ENCODE measurements around the gene MCEMP1.

MCEMP1 gene

DNA sequence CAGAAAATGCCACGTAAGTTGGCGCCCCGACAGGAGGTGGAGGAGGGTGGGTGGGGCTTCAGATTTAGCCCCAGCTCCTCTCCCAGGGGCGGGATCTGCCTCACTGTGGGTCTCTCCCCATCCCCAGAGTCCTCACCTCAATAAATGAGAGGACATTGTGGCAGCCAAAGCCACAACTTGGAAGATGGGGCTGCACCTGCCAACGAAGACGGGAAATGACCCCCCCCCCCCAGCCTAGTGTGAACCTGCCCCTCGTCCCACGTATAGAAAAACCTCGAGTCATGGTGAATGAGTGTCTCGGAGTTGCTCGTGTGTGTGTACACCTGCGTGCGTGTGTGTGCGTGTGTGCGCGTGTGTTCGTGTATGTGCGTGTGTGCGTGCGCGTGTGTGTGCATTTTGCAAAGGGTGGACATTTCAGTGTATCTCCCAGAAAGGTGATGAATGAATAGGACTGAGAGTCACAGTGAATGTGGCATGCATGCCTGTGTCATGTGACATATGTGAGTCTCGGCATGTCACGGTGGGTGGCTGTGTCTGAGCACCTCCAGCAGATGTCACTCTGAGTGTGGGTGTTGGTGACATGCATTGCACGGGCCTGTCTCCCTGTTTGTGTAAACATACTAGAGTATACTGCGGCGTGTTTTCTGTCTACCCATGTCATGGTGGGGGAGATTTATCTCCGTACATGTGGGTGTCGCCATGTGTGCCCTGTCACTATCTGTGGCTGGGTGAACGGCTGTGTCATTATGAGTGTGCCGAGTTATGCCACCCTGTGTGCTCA is 2.3 kb downstream of the MCEMP1 start:
- no peak for TF ChIP-seq POLR2AphosphoS5 (IDR thresholded peaks at IDR 0.05; ENCODE audit: low read depth, low read length)
- TF ChIP-seq PAX5 (IDR thresholded peaks at IDR 0.05; ENCODE audit: insufficient read depth, low read length, severe bottlenecking): peak; percentile 78
- TF ChIP-seq POU2F2 (IDR thresholded peaks at IDR 0.05; ENCODE audit: low read depth, low read length): peak; percentile 81
- TF ChIP-seq SPI1 (IDR thresholded peaks at IDR 0.05; ENCODE audit: low read depth, low read length): no peak
- no peak for TF ChIP-seq TAF1 (IDR thresholded peaks at IDR 0.05; ENCODE audit: low read depth, low read length)
- DNase-seq (ENCODE audit: insufficient read length, low spot score): no peak
- FAIRE-seq: peak; percentile 98

- TF ChIP-seq SPI1 (IDR thresholded peaks at IDR 0.05; ENCODE audit: low read depth, low read length) (no peak), PAX5 (IDR thresholded peaks at IDR 0.05; ENCODE audit: insufficient read depth, low read length, severe bottlenecking) (no peak), TAF1 (IDR thresholded peaks at IDR 0.05; ENCODE audit: low read depth, low read length) (no peak), POU2F2 (IDR thresholded peaks at IDR 0.05; ENCODE audit: low read depth, low read length) (no peak), POLR2AphosphoS5 (IDR thresholded peaks at IDR 0.05; ENCODE audit: low read depth, low read length) (no peak)
- DNase-seq (ENCODE audit: insufficient read length, low spot score) (no peak), FAIRE-seq (no peak)
Measured at GRCh38 chr19:7679771-7680605, 3.1 kb downstream of the MCEMP1 start.

DNA sequence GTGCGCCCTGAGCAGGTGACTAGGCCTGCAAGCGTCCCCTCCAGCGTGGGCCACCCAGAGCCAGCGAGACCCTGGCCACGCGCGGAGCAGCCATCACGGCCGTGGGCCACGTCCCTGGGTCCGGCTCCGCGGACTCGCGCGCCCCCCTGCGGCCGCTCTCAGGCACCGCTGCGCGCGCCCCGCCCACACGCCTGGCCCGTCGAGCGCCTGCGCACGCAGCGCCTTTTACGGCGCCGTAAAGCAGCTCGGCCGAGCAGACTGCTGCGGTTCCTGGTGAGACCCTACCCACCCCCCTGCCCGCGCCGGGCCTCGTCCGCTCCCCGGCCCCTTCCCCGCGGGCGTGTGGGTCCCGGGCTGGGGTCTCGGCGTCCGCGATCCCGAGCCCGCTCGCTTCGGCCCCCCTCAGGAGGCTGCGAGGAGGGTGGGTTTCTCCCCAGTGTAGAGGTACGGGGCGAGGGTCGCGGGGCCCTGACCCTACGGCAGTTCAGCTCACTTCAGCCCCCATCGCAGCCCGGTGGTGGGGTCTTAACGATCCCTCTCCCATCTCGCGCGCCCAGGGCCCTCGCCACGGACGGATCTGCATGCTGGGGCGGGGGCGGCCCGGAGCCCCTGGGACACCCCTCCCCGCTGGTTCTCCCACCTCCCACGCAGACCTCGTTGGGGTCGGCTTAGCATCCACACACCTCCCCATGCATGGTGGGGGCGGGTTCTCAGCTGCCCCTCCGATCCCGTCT is 3.9 kb downstream of the MCEMP1 start, which contains the start of gene TRAPPC5:
Gene TRAPPC5 (plus strand): TSS at position 228 of the 734 bp plus-strand sequence. CDS start 1,421 bp downstream, outside the sequence.
- FAIRE-seq: peak; percentile 98
- TF ChIP-seq POLR2A (IDR thresholded peaks at IDR 0.05; ENCODE audit: low read depth, low read length) (peak; percentile 21; the same call in 1 of the 2 replicates), PAX5 (IDR thresholded peaks at IDR 0.05; ENCODE audit: insufficient read depth, low read length, severe bottlenecking) (no peak), TAF1 (IDR thresholded peaks at IDR 0.05; ENCODE audit: low read depth, low read length) (no peak; the same call in 1 of the 2 replicates)

GRCh38 chr19:7681340-7682174 is 4.7 kb downstream of the MCEMP1 start:
- DNase-seq (ENCODE audit: insufficient read length, low spot score) (peak; percentile 80), FAIRE-seq (peak; percentile 95)
- TF ChIP-seq POLR2AphosphoS5 (IDR thresholded peaks at IDR 0.05; ENCODE audit: low read depth, low read length) (no peak), SPI1 (IDR thresholded peaks at IDR 0.05; ENCODE audit: low read depth, low read length) (no peak), PAX5 (IDR thresholded peaks at IDR 0.05; ENCODE audit: insufficient read depth, low read length, severe bottlenecking) (no peak), POLR2A (IDR thresholded peaks at IDR 0.05; ENCODE audit: low read depth, low read length) (no peak; the same call in 1 of the 2 replicates), POU2F2 (IDR thresholded peaks at IDR 0.05; ENCODE audit: low read depth, low read length) (peak; percentile 71; the same call in 1 of the 2 replicates), TAF1 (IDR thresholded peaks at IDR 0.05; ENCODE audit: low read depth, low read length) (peak; percentile 50; the same call in 1 of the 2 replicates)

More for the DNA sequence above, 3.9 kb downstream of the MCEMP1 start, which contains the start of gene TRAPPC5:
- DNase-seq (ENCODE audit: insufficient read length, low spot score): peak; percentile 80

DNA sequence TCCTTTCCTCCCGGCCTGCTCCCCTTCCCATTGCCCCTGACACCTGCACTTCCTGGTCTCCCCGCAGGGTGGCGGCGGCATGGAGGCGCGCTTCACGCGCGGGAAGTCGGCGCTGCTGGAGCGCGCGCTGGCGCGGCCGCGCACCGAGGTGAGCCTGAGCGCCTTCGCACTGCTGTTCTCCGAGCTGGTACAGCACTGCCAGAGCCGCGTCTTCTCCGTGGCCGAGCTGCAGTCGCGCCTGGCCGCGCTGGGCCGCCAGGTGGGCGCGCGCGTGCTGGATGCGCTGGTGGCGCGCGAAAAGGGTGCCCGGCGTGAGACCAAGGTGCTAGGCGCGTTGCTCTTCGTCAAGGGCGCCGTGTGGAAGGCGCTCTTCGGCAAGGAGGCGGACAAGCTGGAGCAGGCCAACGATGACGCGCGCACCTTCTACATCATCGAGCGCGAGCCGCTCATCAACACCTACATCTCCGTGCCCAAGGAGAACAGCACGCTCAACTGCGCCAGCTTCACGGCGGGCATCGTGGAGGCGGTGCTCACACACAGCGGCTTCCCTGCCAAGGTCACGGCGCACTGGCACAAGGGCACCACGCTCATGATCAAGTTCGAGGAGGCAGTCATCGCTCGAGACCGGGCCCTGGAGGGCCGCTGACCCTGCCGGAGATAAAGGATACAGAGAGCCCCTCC is 5.4 kb downstream of the MCEMP1 start:
- FAIRE-seq (no peak), DNase-seq (ENCODE audit: insufficient read length, low spot score) (no peak)
- TF ChIP-seq POLR2AphosphoS5 (IDR thresholded peaks at IDR 0.05; ENCODE audit: low read depth, low read length) (no peak), POLR2A (IDR thresholded peaks at IDR 0.05; ENCODE audit: low read depth, low read length) (peak; percentile 15; the same call in 1 of the 2 replicates), SPI1 (IDR thresholded peaks at IDR 0.05; ENCODE audit: low read depth, low read length) (no peak), TAF1 (IDR thresholded peaks at IDR 0.05; ENCODE audit: low read depth, low read length) (no peak)

- DNase-seq (ENCODE audit: insufficient read length, low spot score) (no peak), FAIRE-seq (peak; percentile 26)
- TF ChIP-seq TAF1 (IDR thresholded peaks at IDR 0.05; ENCODE audit: low read depth, low read length): no peak
- TF ChIP-seq PAX5 (IDR thresholded peaks at IDR 0.05; ENCODE audit: insufficient read depth, low read length, severe bottlenecking): no peak
- peak; percentile 21; the same call in 1 of the 2 replicates for TF ChIP-seq POLR2A (IDR thresholded peaks at IDR 0.05; ENCODE audit: low read depth, low read length)
- TF ChIP-seq SPI1 (IDR thresholded peaks at IDR 0.05; ENCODE audit: low read depth, low read length): no peak
- no peak for TF ChIP-seq POLR2AphosphoS5 (IDR thresholded peaks at IDR 0.05; ENCODE audit: low read depth, low read length)
- TF ChIP-seq POU2F2 (IDR thresholded peaks at IDR 0.05; ENCODE audit: low read depth, low read length): 0 out of 2 replicates have a peak, but pooled peaks have one; percentile 15
Measured at GRCh38 chr19:7685546-7686445, 8.9 kb downstream of the MCEMP1 start.

GRCh38 chr19:7687177-7687576 is 10.3 kb downstream of the MCEMP1 start:
- no peak for FAIRE-seq

More at GRCh38 chr19:7687177-7687576, 10.3 kb downstream of the MCEMP1 start:
- DNase-seq (ENCODE audit: insufficient read length, low spot score): no peak
- TF ChIP-seq PAX5 (IDR thresholded peaks at IDR 0.05; ENCODE audit: insufficient read depth, low read length, severe bottlenecking): no peak
- TF ChIP-seq POU2F2 (IDR thresholded peaks at IDR 0.05; ENCODE audit: low read depth, low read length): peak; percentile 64; the same call in 1 of the 2 replicates
- TF ChIP-seq SPI1 (IDR thresholded peaks at IDR 0.05; ENCODE audit: low read depth, low read length): no peak
- TF ChIP-seq POLR2A (IDR thresholded peaks at IDR 0.05; ENCODE audit: low read depth, low read length): peak; percentile 80
- 0 out of 2 replicates have a peak, but pooled peaks have one; percentile 13 for TF ChIP-seq TAF1 (IDR thresholded peaks at IDR 0.05; ENCODE audit: low read depth, low read length)
- TF ChIP-seq POLR2AphosphoS5 (IDR thresholded peaks at IDR 0.05; ENCODE audit: low read depth, low read length): peak; percentile 90
